ENCODE measurements around the gene LMNA.

The LMNA gene

GRCh38 chr1:156126043-156126629 is 11.6 kb downstream of the LMNA start:
- no peak for TF ChIP-seq CTCF (IDR thresholded peaks at IDR 0.05; ENCODE audit: borderline replicate concordance, control extremely low read depth, extremely low read depth, insufficient read depth, missing control alignments)
- no peak for DNase-seq (ENCODE audit: low spot score)
- in situ Hi-C loops (cut with MboI; ENCODE audit: low sequenced_read_pairs, unreplicated experiment): no loop called here

DNA sequence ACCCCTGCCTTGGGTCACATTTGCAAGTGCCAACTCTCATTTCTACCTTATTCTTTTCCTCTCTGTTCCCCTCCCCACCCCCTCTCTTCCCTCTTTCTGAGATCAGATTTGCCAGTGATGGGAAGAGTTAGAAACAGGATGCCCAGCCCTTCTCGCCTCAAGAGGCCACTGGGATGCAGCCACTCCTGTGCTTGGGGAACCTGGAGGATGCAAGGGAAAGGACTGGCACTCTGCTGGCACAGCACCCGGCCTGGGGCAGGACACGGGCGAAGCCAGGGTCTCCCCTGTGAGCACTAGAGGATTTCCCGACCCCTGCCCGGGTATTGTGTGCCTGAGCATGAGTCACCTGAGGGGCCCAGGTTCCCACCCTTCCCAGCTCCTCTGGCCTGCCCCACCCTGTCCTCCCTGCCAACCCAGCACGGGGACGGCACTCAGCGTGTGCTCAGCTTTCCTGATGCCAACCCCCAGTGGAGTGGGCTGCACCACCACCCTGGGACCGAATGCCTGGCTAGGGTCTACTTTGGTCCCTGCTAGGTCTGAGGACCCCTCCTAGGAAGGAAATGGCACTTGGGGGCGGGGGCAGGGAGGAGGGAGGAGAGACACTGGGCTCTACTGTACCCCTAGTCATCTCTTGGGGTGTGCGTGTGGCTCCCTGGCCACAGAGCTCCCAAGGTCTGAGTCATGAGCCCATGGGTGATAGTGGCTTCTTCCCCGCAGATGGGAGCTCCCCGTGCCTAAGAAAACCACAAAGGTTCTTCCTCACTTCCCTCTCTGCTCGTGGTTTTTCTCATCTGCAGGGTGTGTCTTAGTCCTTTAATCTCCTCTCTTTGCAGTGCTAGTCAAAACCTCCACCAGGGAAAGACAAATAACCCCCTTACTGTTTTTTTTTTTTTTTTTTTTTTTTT is 12.4 kb downstream of the LMNA start:
- in situ Hi-C loops (cut with MboI; ENCODE audit: low sequenced_read_pairs, unreplicated experiment): no loop called here
- no peak for DNase-seq (ENCODE audit: low spot score)
- no peak for TF ChIP-seq CTCF (IDR thresholded peaks at IDR 0.05; ENCODE audit: borderline replicate concordance, control extremely low read depth, extremely low read depth, insufficient read depth, missing control alignments)

GRCh38 chr1:156128308-156128653 is 13.8 kb downstream of the LMNA start:
- DNase-seq (ENCODE audit: low spot score): no peak
- no peak for TF ChIP-seq CTCF (IDR thresholded peaks at IDR 0.05; ENCODE audit: borderline replicate concordance, control extremely low read depth, extremely low read depth, insufficient read depth, missing control alignments)
- in situ Hi-C loops (cut with MboI; ENCODE audit: low sequenced_read_pairs, unreplicated experiment): no loop called here

GRCh38 chr1:156128654-156129597 is 14.4 kb downstream of the LMNA start:
- in situ Hi-C loops (cut with MboI; ENCODE audit: low sequenced_read_pairs, unreplicated experiment): no loop called here
- DNase-seq (ENCODE audit: low spot score): no peak
- TF ChIP-seq CTCF (IDR thresholded peaks at IDR 0.05; ENCODE audit: borderline replicate concordance, control extremely low read depth, extremely low read depth, insufficient read depth, missing control alignments): no peak

GRCh38 chr1:156129687-156130577 is 15.4 kb downstream of the LMNA start:
- TF ChIP-seq CTCF (IDR thresholded peaks at IDR 0.05; ENCODE audit: borderline replicate concordance, control extremely low read depth, extremely low read depth, insufficient read depth, missing control alignments): peak; percentile 98
- in situ Hi-C loops (cut with MboI; ENCODE audit: low sequenced_read_pairs, unreplicated experiment): loop anchor here (5.0 kb wide), 1 partner anchor 38 kb away; no protein-coding TSS in a partner anchor
- DNase-seq (ENCODE audit: low spot score): peak; percentile 80
